ENCODE data around the gene AGFG2.

- no peak for TF ChIP-seq EZH2 (IDR thresholded peaks at IDR 0.05)
- TF ChIP-seq POLR2AphosphoS5 (IDR thresholded peaks at IDR 0.05; ENCODE audit: borderline replicate concordance, low read depth, low read length): no peak
These were observed 56.2 kb downstream of the AGFG2 start for GRCh38 chr7:100595188-100595587.

Measured in SK-N-MC (cell line).